ENCODE data around the gene DSCAM. TPM values are rescaled to one million over a fixed set of nuclear protein-coding genes. Genes with fewer than 3 reads are reported as not detected.

DSCAM gene
- total RNA-seq, 2 donors from 2014 or later, result not detected

DNA sequence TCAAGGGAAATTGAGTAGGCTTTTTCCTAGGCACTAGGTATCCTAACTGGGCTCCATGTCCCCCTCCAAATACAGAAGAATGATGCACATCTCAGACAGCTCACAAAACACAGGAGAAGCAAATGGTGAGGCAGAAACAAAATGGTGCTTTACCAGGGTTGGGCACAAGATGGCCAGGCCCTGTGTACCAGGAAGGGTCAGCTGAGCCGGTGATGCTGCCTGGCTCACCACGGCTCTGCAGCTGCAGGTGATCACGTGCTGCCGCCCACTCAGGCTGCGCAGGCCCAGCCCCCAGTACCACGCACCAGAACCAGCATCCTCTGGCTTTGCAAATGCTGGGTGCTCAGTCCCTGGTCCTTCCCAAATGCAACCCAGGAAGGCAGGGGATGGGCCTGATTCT lies 993 bp upstream of the DSCAM start:
- H3K27me3 Mint-ChIP-seq (ENCODE audit: low read depth), result peaks cover 18% of the 10 kb centered on the region

DNA sequence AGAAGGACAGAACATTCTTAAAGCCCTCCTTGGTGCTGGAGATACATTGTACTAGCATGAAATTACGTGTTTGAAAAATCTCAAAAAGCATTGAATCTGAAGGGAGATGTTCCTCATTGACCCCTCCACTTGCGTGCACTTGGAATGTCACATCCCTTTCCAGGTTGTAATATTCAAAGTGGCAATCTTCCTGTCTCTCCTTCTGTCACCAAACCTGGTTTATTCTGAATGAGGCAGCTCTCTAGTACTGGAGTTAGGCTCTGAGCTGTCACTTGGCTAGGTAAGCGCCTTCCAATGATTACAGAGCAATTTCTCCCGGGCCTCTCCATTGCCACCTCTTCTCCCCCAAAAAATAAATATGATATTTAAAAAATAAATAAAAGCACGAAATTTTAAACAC lies 855 bp downstream of the DSCAM start:
- H3K9me3 Mint-ChIP-seq, result no peaks in the 10 kb centered on the region
- H3K27ac Mint-ChIP-seq, result no peak overlapping the region
- no peaks in the 10 kb centered on the region for H3K36me3 Mint-ChIP-seq (ENCODE audit: insufficient read depth in 2 of 2)
- peaks cover 35% of the 10 kb centered on the region for H3K27me3 Mint-ChIP-seq (ENCODE audit: low read depth)
- H3K4me3 Mint-ChIP-seq, result no peak overlapping the region
- DNase-seq (no peak), ATAC-seq (replicated peaks in 1 of 2) (no peak)
- H3K4me1 Mint-ChIP-seq (ENCODE audit: low read depth), result no peaks in the 10 kb centered on the region

More for the DNA sequence above, 993 bp upstream of the DSCAM start:
- no peak overlapping the region for H3K4me3 Mint-ChIP-seq
- ATAC-seq (replicated peaks in 1 of 2) (no peak), DNase-seq (no peak)
- H3K36me3 Mint-ChIP-seq (ENCODE audit: insufficient read depth in 2 of 2), result no peaks in the 10 kb centered on the region
- no peaks in the 10 kb centered on the region for H3K9me3 Mint-ChIP-seq
- H3K4me1 Mint-ChIP-seq (ENCODE audit: low read depth), result no peaks in the 10 kb centered on the region
- H3K27ac Mint-ChIP-seq, result no peak overlapping the region

DNA sequence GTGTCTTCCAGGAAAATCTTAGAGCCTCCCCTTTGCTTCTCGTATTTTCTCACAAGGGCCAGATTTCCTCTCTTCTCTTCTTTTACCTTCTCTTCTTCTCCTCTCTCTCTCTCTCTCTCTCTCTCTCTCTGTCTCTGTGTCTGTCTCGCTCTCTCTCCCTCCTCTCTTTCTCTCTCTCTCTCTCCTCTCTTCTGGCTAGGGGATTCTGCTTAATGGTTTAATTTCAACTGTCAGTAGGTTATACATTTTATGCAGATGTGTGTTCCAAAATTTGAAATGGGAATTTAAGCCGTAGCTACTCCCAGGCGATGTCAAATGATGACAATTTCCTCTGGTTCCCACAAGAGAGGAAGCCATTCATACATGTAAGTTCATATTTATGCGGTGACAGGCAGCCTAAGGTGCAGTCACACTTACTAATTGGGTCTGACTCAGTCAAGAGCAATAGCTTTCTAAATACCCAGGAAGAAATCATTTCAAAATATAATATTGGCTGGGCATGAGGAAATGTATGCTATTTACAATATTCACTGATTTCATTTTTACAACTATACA lies 1.4 kb downstream of the DSCAM start:
- no peaks in the 10 kb centered on the region for H3K9me3 Mint-ChIP-seq
- ATAC-seq (replicated peaks in 1 of 2), result no peak
- H3K4me3 Mint-ChIP-seq, result peak overlapping the region in 1 of 2 donors; percentile 10
- no peaks in the 10 kb centered on the region for H3K4me1 Mint-ChIP-seq (ENCODE audit: low read depth)
- H3K36me3 Mint-ChIP-seq (ENCODE audit: insufficient read depth in 2 of 2), result no peaks in the 10 kb centered on the region
- peaks cover 41% of the 10 kb centered on the region for H3K27me3 Mint-ChIP-seq (ENCODE audit: low read depth)
- H3K27ac Mint-ChIP-seq, result no peak overlapping the region
- no peak for DNase-seq

DNA sequence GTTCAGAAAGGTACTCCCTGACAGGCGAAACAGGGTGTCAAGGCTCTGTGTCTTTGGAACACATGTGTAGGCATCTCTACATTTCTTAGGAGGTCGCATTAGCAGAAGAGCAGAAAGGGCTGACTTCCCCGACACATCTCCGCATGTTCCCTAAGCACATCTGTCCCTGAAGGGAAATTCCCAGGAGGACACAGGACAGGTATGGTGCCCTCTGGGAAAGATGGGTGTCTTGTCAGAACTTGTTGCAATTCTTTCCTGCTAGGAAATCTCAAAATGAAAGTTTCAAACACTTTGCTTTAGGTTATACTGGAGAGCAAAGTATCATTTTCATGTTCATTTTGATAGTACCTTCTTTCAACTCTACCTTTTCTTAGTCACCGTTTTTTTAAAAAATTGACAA lies 2.0 kb downstream of the DSCAM start:
- H3K4me3 Mint-ChIP-seq, result no peak overlapping the region
- H3K36me3 Mint-ChIP-seq (ENCODE audit: insufficient read depth in 2 of 2), result no peaks in the 10 kb centered on the region
- H3K9me3 Mint-ChIP-seq, result no peaks in the 10 kb centered on the region
- peaks cover 46% of the 10 kb centered on the region for H3K27me3 Mint-ChIP-seq (ENCODE audit: low read depth)
- no peaks in the 10 kb centered on the region for H3K4me1 Mint-ChIP-seq (ENCODE audit: low read depth)
- DNase-seq, result no peak
- no peak for ATAC-seq (replicated peaks in 1 of 2)
- H3K27ac Mint-ChIP-seq, result no peak overlapping the region

DNA sequence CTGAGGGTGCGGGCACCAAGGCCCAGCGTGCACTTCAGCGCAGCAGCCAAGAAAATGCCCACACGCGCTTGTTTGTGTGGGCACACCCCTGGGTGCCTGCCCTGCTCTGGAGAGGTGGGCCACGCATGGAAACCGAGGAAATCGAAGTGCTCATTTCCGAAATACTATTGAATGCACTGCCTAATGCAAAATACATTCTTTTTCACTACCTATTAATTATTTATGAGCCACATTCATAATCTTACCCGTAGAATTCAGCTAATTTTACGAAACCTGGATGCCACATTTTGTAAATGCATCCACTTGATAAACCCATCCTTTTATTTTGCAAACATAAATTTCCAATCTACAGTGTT lies 4.8 kb downstream of the DSCAM start:
- no peak overlapping the region for H3K27ac Mint-ChIP-seq
- H3K4me3 Mint-ChIP-seq, result no peak overlapping the region
- H3K4me1 Mint-ChIP-seq (ENCODE audit: low read depth), result no peaks in the 10 kb centered on the region
- H3K27me3 Mint-ChIP-seq (ENCODE audit: low read depth), result peaks cover 44% of the 10 kb centered on the region
- no peaks in the 10 kb centered on the region for H3K9me3 Mint-ChIP-seq
- ATAC-seq (replicated peaks in 1 of 2), result no peak
- no peak for DNase-seq
- H3K36me3 Mint-ChIP-seq (ENCODE audit: insufficient read depth in 2 of 2), result no peaks in the 10 kb centered on the region

DNA sequence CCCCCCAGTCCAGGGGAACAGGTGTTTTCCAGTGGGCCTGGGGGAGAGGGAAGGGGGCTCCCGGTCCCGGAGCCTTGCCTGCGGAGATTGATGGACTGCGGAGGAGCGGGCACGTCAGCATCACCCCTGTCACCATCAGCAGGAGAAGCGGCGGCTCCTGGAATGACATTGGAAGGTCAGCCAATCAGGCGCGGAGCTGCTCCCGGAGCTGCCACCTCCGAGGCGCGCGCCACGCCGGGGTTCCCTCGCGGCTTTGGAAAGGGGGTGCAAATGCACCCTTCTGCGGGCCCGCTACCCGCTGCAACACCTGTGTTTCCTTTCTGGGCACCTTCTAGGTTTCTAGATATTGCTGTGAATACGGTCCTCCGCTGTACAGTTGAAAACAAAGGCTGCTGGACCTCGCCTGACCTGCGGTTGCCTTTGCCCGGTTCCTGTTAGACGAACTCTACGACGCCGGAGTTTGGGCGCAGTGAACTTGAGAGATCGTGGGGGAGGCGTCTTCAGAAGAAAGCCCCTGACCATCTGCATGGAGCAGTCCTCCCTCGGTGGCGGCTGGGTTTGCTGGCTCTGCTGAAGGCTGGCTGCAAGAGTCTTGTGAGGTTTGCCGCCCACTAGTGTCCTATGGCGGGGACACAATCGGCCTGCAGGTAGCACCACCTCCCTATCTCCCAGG lies 5.3 kb downstream of the DSCAM start:
- Mint-ChIP-seq H3K36me3 (ENCODE audit: insufficient read depth in 2 of 2) (no peaks in the 10 kb centered on the region), H3K9me3 (no peaks in the 10 kb centered on the region), H3K4me1 (ENCODE audit: low read depth) (no peaks in the 10 kb centered on the region), H3K27ac (no peak overlapping the region), H3K27me3 (ENCODE audit: low read depth) (peaks cover 41% of the 10 kb centered on the region), H3K4me3 (no peak overlapping the region)
- no peak for ATAC-seq (replicated peaks in 1 of 2)
- peak in 1 of 2 donors; percentile 3 for DNase-seq

DNA sequence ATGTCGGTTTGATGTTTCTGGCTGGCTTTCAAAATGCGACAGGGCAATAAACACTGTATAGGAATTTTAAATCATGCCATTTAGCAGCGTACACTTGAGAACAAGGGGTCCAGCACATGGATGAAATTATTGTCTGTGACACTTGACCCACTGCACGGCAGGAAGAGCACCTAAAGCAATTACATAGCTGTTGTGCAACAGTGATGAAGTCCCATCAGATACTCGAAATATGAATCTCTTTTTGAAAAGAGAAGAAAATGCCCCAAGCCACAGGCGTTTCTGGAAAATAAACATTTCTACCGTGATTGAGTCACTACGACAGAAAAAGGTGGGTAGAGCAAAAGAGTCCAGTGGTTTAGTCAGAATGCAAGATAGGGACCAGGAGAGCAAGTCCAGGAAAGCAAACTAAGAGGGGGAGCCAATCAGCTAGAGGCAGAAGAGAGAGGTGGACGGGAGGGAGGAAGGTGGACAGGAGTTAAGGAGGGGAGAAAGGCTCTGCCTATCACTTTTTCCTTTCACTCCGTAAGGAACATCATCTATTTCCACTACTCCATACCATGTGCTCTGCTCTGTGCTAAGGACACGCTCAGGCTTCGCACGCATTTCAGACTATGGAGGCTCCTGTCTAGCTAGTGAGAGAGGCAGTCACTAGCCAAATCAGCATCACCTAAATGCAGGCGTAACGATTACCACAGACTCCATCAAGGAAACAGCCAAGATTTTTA lies 6.4 kb downstream of the DSCAM start:
- ATAC-seq (replicated peaks in 1 of 2), result no peak
- Mint-ChIP-seq H3K4me1 (ENCODE audit: low read depth) (no peaks in the 10 kb centered on the region), H3K9me3 (no peaks in the 10 kb centered on the region), H3K27me3 (ENCODE audit: low read depth) (peaks cover 39% of the 10 kb centered on the region), H3K4me3 (no peak overlapping the region), H3K27ac (no peak overlapping the region), H3K36me3 (ENCODE audit: insufficient read depth in 2 of 2) (no peaks in the 10 kb centered on the region)
- DNase-seq, result no peak

DNA sequence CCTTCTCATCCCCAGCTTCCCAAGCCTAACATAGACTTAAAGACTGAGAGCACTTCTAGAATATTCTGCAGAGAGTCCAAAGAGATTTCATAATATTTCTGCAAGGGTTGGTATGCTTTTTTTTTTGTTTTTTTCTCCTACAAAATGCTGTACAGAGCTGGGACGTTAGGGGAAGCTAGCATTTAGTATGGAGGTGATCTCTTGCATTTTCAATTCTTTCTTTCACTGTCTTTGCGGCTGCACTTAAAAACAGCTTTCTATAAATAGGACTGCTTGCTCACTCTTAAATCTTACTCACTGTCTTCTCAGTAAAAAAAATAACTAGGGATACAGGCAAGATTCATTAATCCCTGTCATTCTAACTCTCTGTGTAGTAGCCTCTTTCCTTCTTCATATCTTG lies 7.4 kb downstream of the DSCAM start:
- DNase-seq, result no peak
- Mint-ChIP-seq H3K4me3 (no peak overlapping the region), H3K4me1 (ENCODE audit: low read depth) (no peaks in the 10 kb centered on the region), H3K9me3 (no peaks in the 10 kb centered on the region), H3K27me3 (ENCODE audit: low read depth) (peaks cover 32% of the 10 kb centered on the region), H3K36me3 (ENCODE audit: insufficient read depth in 2 of 2) (no peaks in the 10 kb centered on the region), H3K27ac (no peak overlapping the region)
- no peak for ATAC-seq (replicated peaks in 1 of 2)

DNA sequence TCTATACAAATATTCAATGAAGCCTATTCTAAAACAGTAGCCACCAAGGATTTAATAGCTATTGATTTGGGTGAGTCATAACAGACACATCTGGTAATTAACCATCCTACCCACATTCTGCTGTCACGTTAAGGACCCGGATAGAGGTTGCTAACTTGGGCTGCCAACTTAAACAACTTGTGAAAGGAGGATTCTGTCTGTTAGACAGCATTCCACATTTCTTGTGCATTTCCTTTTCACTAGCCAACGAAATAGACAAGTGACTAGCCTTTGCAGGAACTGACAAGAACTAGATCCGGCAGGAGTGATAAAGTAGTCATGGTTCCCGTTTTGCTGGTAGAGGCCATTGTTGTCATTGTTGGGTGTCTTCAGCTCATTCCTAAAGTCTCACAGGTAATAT lies 9.5 kb downstream of the DSCAM start:
- Mint-ChIP-seq H3K27ac (no peak overlapping the region), H3K36me3 (ENCODE audit: insufficient read depth in 2 of 2) (no peaks in the 10 kb centered on the region), H3K4me1 (ENCODE audit: low read depth) (no peaks in the 10 kb centered on the region), H3K9me3 (no peaks in the 10 kb centered on the region), H3K27me3 (ENCODE audit: low read depth) (peaks cover 28% of the 10 kb centered on the region), H3K4me3 (no peak overlapping the region)
- ATAC-seq (replicated peaks in 1 of 2) (no peak), DNase-seq (no peak)

DNA sequence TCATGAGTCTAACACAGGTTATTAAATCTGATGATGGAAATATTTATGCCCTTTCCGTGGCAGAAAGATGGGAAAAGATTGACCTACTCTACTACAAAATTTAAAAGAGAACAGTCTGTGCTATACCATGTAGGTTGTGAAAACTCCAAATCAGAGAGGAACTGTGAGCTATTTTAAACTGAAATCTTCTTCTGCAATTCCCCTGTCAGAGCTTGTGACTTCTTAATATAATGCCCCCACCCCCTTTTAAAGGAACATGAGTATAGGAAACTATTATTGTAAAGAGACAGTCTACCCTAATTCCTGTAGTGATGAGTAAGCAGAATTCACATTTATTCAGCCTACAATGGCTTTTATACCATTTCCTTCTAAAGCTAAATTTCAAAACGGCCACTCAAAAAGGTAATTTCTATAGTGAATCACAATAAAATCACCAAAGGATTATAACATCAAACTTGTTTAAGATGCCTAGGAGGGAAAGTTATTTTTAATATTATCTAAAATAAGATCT lies 11.7 kb downstream of the DSCAM start:
- ATAC-seq (replicated peaks in 1 of 2), result no peak
- no peak for DNase-seq
- Mint-ChIP-seq H3K9me3 (no peaks in the 10 kb centered on the region), H3K36me3 (ENCODE audit: insufficient read depth in 2 of 2) (no peaks in the 10 kb centered on the region), H3K27me3 (ENCODE audit: low read depth) (peaks cover 7% of the 10 kb centered on the region), H3K4me1 (ENCODE audit: low read depth) (no peaks in the 10 kb centered on the region), H3K4me3 (no peak overlapping the region), H3K27ac (no peak overlapping the region)

DNA sequence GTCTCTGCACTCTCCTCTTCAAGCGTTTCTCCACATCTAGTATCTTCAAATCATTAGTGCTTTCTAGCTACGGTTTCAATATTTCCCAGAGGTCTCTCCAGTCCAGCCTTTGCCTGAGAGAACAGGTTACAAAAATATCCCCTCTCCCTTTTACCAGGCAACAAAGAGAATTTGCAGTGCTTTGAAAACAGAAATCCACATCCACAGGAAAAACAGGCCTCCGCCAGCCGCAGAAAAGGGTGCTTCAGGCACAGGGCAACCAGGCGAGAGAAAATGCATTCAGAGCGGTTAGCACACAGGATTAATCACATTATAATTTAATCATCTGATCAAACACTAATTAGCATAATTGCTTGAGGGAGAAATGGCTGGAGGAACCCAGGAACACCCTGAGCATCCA lies 13.8 kb downstream of the DSCAM start:
- H3K4me3 Mint-ChIP-seq, result no peak overlapping the region
- no peak for DNase-seq
- no peak overlapping the region for H3K27ac Mint-ChIP-seq
- H3K4me1 Mint-ChIP-seq (ENCODE audit: low read depth), result no peaks in the 10 kb centered on the region
- H3K36me3 Mint-ChIP-seq (ENCODE audit: insufficient read depth in 2 of 2), result no peaks in the 10 kb centered on the region
- no peaks in the 10 kb centered on the region for H3K27me3 Mint-ChIP-seq (ENCODE audit: low read depth)
- ATAC-seq (replicated peaks in 1 of 2), result no peak
- H3K9me3 Mint-ChIP-seq, result peaks cover 2% of the 10 kb centered on the region in 2 donors

DNA sequence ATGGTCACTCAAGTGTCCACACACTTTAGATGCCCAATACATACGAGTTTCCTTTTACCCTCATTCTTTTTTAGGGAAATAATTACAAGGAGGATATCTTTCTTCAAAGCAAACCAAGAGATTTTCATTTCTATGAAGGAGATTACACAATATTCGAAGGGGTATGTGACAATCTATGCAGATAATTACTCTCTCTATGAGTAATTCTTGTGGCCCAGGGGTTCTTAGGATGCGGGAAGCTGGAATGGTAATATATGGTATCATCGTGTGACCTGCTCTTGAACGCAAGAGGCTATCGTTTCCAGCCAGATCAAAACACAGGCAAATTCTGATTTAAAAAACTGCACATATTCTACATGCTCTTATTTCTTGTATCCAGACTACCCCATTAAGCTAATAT lies 14.6 kb downstream of the DSCAM start:
- Mint-ChIP-seq H3K27ac (no peak overlapping the region), H3K4me3 (no peak overlapping the region), H3K4me1 (ENCODE audit: low read depth) (no peaks in the 10 kb centered on the region), H3K36me3 (ENCODE audit: insufficient read depth in 2 of 2) (peaks cover 0 to 2% of the 10 kb centered on the region in 2 donors), H3K9me3 (peaks cover 2% of the 10 kb centered on the region in 2 donors), H3K27me3 (ENCODE audit: low read depth) (no peaks in the 10 kb centered on the region)
- no peak for ATAC-seq (replicated peaks in 1 of 2)
- DNase-seq, result no peak

DNA sequence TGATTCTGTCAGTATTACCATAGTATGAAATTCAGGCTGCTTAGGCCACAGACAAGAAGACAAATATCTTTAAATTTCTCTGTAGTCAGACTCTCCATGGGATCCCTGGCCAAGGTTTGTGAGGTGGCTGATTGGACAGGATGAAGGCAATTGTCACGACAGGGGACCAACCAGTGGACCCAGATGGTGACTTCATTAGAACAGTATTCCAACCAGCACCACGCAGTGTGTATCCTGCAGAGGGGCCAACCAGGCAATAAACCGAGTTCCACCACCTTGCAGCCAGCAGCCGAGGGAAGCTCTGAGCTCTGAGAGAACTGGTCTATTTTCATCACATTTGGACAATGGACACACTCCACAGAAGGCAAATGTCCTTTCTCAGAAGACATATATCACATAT lies 16.1 kb downstream of the DSCAM start:
- no peak overlapping the region for H3K4me3 Mint-ChIP-seq
- no peaks in the 10 kb centered on the region for H3K4me1 Mint-ChIP-seq (ENCODE audit: low read depth)
- ATAC-seq (replicated peaks in 1 of 2) (no peak), DNase-seq (no peak)
- H3K27me3 Mint-ChIP-seq (ENCODE audit: low read depth), result no peaks in the 10 kb centered on the region
- peaks cover 2 to 4% of the 10 kb centered on the region in 2 donors for H3K9me3 Mint-ChIP-seq
- no peak overlapping the region for H3K27ac Mint-ChIP-seq
- peaks cover 0 to 4% of the 10 kb centered on the region in 2 donors for H3K36me3 Mint-ChIP-seq (ENCODE audit: insufficient read depth in 2 of 2)
